ENCODE data around the gene C1orf198.

The C1orf198 gene

DNA sequence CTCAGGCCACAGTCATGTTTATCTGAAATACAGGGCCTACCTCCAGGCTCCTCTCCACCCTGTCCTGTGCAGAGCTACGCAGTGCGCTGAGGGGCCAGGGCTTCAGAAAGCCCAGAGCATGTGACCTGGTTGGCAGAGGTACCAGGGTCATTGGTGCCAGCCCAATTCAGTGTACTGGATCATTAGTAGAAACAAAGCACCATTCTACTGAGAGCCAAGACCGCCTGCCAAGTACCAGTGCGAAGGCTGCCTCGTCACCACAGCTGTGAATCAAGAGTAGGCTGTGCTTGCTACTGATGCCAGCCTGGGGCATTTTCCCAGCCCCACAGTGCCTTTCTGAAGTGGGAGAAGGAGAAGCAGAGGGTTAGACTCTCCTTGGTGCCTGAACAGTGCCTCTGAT is 61.3 kb downstream of the C1orf198 start:
- no peak for DNase-seq

DNA sequence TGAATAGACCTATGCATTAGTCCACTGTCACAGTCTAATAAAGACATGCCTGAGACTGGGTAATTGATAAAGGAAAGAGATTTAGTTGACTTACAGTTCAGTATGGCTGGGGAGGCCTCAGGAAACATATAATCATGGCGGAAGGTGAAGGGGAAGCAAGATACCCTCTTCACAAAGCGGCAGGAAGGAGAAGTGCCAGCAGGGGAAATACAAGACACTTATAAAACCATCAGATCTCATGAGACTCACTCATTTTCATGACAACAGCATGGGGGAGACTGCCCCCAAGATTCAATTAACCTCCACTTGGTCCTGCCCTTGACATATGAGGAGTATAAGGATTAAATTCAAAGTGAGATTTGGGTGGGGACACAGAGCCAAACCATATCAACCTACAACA is 61.8 kb downstream of the C1orf198 start:
- no peak for DNase-seq

DNA sequence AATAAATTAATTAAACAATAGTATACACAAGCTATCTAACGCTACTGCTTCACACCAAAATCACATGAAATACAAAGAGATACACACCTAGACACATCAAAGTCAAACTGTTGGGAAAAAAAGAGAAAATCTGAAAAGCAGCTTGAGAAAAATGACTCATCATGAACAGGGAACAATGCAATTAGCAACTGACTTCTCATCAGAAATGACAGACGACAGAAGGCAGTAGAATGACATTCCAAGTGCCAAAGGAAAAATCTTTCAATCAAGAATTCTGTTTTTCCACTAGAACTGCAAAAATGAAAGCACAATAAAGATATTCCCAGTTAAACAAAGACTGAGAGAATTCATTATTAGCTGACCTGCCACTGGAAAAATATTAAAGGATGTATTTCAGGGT is 63.9 kb downstream of the C1orf198 start:
- DNase-seq, result no peak

DNA sequence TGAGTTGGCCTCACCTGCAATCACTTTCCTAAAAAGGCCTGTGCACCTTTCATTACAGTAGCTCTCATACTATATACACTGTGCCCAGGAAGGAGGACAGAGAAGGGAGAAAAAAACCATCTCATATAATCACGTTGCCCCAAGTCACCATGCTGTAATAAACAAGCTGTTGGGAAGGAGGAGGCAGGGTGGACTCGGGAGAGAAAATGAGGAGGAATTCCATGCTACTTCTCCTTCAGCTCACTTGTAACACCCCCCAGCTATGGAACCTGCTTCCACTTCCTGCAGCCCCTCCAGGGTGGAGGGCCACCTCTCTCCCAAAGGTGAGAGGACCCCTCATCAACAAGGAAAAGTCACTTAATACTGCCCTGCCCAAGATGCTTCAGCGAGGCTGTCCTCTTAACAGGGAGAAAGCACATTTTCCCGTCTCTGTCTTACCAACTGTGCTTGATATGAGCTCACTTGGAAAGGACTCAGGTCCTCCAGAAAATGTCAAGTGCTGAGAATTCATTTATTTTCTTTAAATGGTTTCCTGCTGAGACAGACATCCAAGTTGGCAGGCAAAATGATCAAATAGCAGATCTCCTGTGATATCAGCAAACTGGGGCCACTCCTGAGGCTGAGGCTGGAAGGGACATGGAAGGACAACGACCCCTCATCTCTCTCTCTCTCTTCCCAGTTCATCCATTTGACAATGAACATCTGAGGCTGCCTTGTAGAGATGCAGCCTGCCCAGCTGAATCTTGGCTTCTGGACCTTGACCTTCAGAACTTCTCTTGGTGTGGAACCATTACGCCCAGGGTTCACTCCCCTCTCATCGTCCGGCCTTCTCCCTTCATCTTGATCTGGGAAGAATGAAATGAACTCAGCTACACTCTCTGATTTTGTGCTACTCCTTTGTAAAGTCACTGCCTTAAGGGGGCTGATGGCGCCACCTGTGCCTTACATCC is 67.2 kb downstream of the C1orf198 start:
- no peak for DNase-seq

DNA sequence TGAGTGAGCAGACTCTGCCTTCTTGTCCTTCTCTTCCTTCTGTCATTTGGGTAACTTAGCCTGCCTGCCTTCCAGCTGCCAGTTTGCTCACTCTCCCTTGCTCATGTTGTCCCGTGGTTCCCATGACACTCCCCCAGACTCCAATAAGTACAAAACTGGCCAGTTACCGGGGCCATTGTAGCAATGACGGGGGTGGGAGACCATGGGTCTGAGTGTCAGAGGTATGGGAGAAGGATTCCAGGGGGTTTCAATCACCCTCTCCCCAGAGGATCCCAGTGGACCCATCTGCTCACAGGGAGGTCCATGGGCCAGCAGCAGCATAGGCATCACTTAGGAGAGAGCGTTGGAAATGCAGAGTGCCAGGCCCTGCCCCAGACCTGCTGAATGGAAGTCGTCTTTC is 69.8 kb downstream of the C1orf198 start:
- no peak for DNase-seq

DNA sequence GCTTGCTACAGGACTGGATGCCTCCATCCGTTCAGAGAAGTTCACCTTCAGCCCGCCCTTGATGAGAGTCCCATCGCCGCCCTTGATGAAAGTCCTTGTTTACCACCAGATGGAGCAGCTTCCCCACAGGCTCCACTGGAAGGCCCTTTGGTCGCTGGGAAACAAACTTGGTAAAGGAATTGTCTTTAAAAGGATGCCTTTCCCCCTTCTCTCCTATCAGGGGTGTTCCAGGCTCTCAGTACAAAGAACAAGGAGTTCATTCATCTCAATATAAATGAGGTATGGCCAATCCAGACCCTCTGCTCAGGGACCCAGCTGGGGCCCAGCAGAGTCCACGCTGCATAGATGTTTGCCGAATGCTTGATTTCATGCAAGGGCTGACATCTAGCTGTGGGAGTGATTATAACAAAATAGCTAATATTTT is 70.4 kb downstream of the C1orf198 start:
- DNase-seq, result no peak

DNA sequence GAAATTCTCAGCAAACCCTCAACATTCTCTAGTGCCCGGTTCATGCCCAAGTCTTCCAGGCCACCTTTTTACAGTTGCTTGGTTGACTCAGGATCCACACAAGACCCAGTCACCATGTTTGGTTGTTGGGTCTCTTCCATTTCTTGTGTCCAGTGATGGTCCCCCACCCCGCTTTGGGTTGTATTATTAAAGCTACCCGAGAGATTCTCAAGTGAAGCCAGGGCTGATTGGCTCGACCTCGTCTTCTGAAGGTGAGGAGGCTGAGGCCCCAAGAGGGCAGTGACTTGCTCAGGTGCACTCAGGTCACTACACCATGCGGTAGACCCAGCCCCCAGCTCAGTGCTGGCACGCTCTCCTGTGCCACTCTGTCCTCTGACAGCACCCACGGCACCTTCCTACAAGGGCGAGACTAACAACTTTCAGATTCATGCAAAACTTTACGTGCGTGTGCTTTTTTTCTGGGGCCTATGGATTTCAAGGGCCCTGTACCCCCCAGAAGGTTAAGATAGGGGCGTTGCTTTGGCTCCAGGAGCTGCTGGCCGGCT is 70.9 kb downstream of the C1orf198 start:
- DNase-seq, result no peak

DNA sequence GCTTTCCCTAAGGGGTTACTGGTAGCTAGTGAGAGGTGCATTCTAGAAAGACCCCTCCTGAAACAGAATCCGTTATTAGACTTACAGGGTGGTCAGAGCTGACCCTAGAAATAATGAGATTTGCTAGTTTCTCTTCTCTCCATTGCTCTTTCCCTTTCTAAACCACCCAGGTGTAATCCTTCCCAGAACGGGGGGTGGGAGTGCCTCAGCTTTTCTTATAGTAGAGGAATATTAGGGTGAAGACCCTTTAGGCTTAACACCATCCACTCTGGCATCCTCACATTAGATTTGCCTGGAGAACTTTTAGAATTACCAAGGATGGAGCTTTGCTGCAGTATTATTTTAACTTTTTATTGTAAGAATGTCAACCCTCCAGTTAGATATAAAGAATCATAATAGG is 71.7 kb downstream of the C1orf198 start:
- no peak for DNase-seq

DNA sequence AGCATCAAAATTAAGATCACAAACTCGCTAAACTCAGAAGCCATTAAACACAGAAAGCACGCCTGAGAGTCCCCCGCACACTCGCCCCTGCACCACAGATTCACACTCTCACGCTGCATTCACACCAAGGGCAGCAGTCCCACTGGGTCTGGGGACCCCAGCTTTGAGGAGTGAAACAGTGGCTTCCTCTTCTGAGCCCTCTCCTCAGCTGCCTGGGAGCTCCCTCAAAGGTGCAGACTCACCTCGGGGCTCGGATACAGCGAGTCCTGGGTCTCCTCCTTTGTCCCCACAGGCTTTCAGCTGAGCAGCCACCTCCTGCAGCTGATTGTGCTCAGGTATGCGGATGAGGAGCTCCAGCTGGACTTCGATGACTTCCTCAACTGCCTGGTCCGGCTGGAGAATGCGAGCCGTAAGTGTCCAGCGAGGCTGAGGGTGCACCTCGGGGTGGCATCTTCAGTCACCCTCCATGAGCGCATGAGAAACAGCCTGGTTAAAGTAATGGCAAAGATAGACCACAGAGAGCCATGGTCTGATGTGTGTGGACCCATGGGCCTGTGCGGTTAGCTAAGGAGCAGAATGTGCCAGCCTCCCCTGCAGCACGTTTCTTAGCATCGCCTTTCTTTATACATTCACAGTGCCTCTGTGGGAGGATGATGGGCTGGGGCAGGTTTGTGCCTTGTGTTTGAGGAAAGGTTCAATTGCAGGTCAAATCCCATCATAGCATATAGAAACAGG is 73.3 kb downstream of the C1orf198 start:
- no peak for DNase-seq

DNA sequence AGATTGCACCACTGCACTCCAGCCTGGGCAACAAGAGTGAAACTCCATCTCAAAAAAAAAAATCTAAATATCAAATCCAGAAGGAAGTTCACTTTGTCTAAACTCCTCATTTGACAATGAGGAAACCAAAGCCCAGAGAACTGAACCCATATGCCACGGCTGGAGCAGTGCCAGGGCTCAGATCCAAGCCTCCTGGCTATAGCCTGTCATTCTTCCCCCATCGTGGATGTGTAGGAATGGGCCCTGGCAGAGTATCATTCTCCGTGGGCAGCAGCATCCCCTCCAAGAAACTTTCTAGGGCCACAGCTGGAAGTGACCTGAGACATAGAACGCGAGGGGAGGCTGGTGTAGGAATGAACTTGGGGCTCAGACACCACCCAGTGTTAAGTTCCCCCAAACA is 73.9 kb downstream of the C1orf198 start:
- no peak for DNase-seq

DNA sequence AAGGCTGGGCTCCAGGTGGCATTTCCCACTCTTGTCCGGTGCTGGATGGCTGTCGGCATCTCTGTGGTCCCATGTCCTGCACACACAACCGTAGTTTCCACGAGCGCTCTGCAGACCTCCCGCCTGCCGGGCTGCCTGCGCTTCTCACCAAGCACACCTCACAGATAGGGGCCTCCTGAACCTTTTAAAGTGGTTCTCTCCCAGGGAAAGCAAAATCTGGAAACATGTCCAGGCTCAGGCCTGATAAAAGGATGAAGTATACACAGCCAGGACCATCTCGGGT is 74.9 kb downstream of the C1orf198 start:
- DNase-seq, result no peak

DNA sequence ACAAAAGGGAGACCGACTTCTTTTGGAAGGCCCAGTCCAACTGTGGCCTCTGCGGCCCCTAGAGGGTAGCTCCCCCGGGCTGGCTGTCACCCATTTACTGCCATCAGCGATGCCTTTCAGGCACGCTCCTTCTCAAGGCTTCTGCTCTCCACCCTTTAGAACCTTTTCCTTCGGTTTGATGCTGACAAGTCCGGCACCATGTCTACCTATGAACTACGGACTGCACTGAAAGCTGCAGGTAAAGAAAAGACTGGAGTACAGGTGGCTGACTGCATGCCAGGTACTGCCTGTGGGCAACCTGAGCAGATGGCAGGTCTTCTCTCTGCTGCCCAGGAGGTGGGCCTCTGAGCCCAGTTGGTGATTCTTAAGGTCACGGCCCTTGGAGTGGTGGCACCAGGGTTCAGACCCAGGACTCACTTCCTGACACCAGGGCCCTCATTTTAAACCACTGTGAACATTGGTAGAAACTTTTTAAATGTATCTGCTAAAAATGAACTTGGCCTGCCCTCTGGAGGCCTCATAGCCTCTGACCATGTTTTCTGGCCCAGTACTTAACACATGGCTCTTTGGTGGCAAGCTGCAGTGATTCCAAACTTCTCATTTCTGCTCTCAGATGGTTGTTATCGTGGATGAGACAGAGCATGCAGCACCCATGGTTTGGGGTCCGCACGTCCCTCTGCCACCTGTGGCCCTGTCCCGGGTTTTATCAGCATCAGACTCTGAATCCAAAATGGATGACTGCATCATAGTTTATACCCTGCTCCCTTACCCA is 75.4 kb downstream of the C1orf198 start:
- DNase-seq, result no peak

DNA sequence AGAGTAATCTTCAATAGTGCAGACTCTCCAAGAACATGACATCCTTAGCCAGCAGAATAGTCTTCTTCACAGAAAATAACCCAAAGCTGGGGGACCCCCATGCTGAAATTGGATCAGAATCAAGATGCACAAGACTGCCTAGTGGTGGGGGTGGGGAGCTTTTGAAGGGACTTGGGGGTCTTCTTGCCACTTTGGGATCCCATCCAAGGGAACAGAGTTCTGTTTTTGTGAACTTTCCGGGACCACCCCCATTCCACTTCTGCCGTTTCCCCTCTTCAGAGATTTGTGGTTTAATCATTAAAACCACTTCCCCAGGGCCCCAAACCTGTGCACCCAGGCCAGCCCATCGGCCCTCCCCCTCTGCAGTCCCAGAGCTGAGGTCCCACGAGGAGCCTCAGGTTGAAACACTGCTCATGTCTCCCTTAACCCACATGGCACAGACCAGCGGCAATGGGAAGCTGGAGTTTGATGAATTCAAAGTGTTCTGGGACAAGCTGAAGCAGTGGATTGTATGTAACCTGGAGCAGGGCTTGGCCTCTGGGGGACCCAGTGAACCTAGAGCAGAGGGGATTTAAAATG is 76.2 kb downstream of the C1orf198 start:
- no peak for DNase-seq

DNA sequence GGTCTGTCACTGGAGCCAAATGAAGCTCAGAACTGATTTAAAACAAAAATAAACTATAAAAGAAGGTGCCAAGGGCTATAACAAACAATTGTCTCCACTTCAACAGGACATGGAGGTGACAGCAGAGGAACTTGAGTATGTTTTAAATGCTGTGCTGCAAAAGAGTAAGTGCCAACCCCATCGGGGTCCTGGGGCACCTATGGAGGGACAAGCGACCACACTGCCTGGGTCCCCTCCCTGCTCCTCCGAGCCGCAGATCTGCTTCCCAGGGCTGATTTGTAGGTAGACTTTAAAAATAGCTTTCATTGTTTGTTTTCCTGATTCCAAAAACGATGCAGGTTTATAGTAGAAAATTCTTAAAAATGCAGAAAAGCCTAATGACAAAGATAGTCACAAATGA is 78.3 kb downstream of the C1orf198 start:
- DNase-seq, result no peak

DNA sequence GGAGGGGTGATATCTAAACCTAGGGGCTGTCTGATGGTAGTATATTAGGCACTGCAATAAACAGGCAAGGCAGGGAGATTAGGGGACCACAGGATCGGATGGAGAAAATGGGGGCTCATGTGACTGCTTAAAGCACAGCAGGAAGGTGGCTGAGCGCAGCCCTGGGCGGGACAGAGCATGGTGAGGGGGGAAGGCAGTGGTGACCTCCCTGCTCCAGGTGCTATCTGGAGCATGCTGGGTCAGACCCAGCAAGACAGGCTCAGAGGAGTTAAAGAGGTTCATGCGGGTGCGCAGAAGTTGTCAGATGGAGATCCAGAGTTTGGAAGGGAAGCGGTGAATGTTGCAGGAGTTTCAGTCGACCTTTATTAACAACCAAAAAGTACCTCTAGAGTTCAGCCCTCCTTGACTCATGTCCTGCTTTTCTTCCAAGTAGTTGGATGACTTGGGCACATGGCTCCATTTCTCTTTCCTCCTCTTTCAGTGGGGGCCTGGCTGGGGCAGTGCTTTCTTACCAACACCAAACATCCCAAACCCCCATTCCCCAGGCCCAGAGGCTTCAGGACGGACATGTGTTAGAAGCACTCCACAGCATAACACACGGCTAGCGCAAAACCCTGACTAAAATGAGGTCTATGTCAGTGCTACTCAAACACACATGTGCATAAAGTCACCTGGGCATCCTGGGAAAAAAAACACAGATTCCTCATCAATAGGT is 79.6 kb downstream of the C1orf198 start:
- no peak for DNase-seq

DNA sequence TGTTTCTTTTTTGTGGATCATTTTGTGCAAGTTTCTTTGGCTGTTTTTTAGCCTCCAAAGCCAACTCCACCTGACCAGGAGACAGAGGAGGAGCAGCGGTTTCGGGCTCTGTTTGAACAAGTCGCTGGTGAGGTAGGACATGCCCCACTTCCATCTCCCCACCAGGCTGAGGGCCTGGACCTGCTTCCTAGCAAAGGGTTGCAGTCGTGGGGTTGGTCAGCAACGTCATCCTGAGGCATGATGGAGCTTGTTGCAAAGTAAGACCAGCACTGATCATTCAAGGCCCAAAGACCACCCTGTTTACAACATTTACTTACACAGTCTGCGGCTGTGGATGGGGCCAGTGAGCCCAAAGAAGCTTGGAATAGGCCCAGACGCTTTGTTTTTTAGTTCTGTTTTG is 80.8 kb downstream of the C1orf198 start:
- DNase-seq, result no peak

Data from T1000 (cell line).